ENCODE measurements around the gene GLI2. TPM values are rescaled to one million over a fixed set of nuclear protein-coding genes. Genes with fewer than 3 reads are reported as not detected.

Gene GLI2
- total RNA-seq, 1 donor from 2014 or later, result 42.9 TPM

DNA sequence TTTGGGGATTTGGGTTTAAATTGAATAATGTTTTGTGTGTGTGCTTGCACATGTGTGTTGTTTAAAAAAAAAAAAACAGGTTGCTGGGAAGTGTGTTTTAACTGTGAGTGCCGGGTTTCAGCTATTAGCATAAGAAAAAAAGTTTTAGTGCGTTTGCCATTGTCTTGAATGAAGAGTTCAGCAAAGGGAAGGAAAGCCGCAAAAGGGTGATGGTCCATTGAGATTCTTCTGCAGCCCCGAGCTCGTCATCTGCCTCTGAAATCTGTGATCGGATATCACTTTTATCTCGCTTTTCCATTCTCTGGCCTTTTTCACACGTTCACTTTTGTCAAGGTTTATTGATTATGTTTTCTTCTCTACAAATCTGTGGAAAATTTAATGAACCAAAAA is 4.7 kb downstream of the GLI2 start:
- Histone ChIP-seq H3K4me3 (ENCODE audit: insufficient read depth, low read depth, low read length) (no peak overlapping the region), H4K20me1 (ENCODE audit: insufficient read depth, low read length) (peaks cover 38% of the 10 kb centered on the region), H3K36me3 (ENCODE audit: insufficient read depth, low read length) (no peaks in the 10 kb centered on the region), H3K4me2 (ENCODE audit: low read length) (peak overlapping the region; percentile 91), H3K27me3 (ENCODE audit: insufficient read depth, low read length) (no peaks in the 10 kb centered on the region), H3K9me3 (ENCODE audit: insufficient read depth, low read depth, low read length) (no peaks in the 10 kb centered on the region), H3K79me2 (ENCODE audit: insufficient read depth, low read length) (peaks cover 92% of the 10 kb centered on the region), H3K27ac (ENCODE audit: low read depth, low read length) (peak overlapping the region; percentile 52), H3K4me1 (ENCODE audit: insufficient read depth, low read length) (peaks cover 46% of the 10 kb centered on the region), H2AFZ (ENCODE audit: low read depth, low read length) (no peak overlapping the region), H3K9ac (ENCODE audit: low read length) (peak overlapping the region; percentile 80)
- H3K4me1 Mint-ChIP-seq (ENCODE audit: low read depth, unreplicated experiment), result peaks cover 47% of the 10 kb centered on the region
- H3K27ac Mint-ChIP-seq (ENCODE audit: unreplicated experiment), result peak overlapping the region; percentile 77
- H3K9me3 Mint-ChIP-seq (ENCODE audit: unreplicated experiment), result no peaks in the 10 kb centered on the region
- no peaks in the 10 kb centered on the region for H3K27me3 Mint-ChIP-seq (ENCODE audit: low read depth, unreplicated experiment)
- no peaks in the 10 kb centered on the region for H3K36me3 Mint-ChIP-seq (ENCODE audit: low read depth, unreplicated experiment)
- peak overlapping the region; percentile 92 for H3K4me3 Mint-ChIP-seq (ENCODE audit: unreplicated experiment)
- TF ChIP-seq, protein P1, sequence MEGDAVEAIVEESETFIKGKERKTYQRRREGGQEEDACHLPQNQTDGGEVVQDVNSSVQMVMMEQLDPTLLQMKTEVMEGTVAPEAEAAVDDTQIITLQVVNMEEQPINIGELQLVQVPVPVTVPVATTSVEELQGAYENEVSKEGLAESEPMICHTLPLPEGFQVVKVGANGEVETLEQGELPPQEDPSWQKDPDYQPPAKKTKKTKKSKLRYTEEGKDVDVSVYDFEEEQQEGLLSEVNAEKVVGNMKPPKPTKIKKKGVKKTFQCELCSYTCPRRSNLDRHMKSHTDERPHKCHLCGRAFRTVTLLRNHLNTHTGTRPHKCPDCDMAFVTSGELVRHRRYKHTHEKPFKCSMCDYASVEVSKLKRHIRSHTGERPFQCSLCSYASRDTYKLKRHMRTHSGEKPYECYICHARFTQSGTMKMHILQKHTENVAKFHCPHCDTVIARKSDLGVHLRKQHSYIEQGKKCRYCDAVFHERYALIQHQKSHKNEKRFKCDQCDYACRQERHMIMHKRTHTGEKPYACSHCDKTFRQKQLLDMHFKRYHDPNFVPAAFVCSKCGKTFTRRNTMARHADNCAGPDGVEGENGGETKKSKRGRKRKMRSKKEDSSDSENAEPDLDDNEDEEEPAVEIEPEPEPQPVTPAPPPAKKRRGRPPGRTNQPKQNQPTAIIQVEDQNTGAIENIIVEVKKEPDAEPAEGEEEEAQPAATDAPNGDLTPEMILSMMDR (IDR thresholded peaks at IDR 0.05; ENCODE audit: insufficient read depth, low read depth, low read length), result no peak
- no peak for TF ChIP-seq EZH2 (IDR thresholded peaks at IDR 0.05; ENCODE audit: insufficient read depth, low read length)
- no peak for FAIRE-seq
- DNase-seq (ENCODE audit: low read depth), result no peak

DNA sequence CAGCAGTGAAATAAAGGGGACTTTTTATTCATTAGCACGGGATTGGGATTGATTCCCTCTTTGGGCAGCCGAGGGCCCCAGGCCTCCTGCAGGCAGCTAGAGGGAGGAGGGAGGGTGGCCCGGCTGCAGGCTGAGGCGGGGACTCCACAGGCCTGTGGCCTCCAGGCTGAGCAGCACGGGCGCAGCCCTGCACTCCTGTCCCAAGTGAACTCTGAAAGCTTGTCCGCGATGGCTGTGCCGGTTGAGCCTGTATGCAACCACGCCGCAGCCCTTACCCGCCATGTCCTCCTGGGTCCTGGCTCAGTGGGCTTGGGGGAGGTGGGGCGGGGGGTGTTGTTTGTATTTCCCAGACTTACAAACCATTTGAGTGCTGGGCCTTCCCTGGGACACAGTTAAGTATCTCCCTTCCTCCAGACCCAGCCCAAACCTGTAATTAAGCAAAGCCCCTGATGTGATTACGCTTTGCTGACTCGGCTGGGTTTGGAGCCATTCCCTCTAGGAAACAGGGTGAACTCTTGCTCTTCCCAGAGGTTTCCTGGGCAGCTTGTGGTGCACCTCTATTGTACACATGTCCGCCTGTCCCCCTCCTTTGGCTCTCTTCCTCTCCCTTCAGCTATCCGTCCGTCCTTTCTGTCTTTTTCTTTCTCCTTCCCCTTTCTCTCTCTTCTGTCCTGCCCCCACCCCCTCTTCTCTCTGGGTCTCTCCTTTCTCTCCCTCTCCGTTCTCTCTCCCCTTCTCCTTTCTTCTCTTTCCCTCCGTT is 5.3 kb downstream of the GLI2 start:
- FAIRE-seq (no peak), DNase-seq (ENCODE audit: low read depth) (no peak)
- peak overlapping the region; percentile 38 for H3K4me3 ChIP-seq (ENCODE audit: insufficient read depth, low read depth, low read length)
- Mint-ChIP-seq H3K27ac (ENCODE audit: unreplicated experiment) (peak overlapping the region; percentile 90), H3K27me3 (ENCODE audit: low read depth, unreplicated experiment) (no peaks in the 10 kb centered on the region), H3K4me3 (ENCODE audit: unreplicated experiment) (peak overlapping the region; percentile 92), H3K9me3 (ENCODE audit: unreplicated experiment) (no peaks in the 10 kb centered on the region), H3K4me1 (ENCODE audit: low read depth, unreplicated experiment) (peaks cover 49% of the 10 kb centered on the region), H3K36me3 (ENCODE audit: low read depth, unreplicated experiment) (no peaks in the 10 kb centered on the region)
- H3K9me3 ChIP-seq (ENCODE audit: insufficient read depth, low read depth, low read length), result no peaks in the 10 kb centered on the region
- peaks cover 97% of the 10 kb centered on the region for H3K79me2 ChIP-seq (ENCODE audit: insufficient read depth, low read length)
- TF ChIP-seq, protein P1 (IDR thresholded peaks at IDR 0.05; ENCODE audit: insufficient read depth, low read depth, low read length), result no peak
- no peak for TF ChIP-seq EZH2 (IDR thresholded peaks at IDR 0.05; ENCODE audit: insufficient read depth, low read length)
- H3K27me3 ChIP-seq (ENCODE audit: insufficient read depth, low read length), result no peaks in the 10 kb centered on the region
- H3K27ac ChIP-seq (ENCODE audit: low read depth, low read length), result peak overlapping the region; percentile 52
- peak overlapping the region; percentile 91 for H3K4me2 ChIP-seq (ENCODE audit: low read length)
- peaks cover 46% of the 10 kb centered on the region for H3K4me1 ChIP-seq (ENCODE audit: insufficient read depth, low read length)
- peak overlapping the region; percentile 44 for H2AFZ ChIP-seq (ENCODE audit: low read depth, low read length)
- H3K9ac ChIP-seq (ENCODE audit: low read length), result peak overlapping the region; percentile 80
- H4K20me1 ChIP-seq (ENCODE audit: insufficient read depth, low read length), result peaks cover 44% of the 10 kb centered on the region
- H3K36me3 ChIP-seq (ENCODE audit: insufficient read depth, low read length), result no peaks in the 10 kb centered on the region

All from astrocyte (in vitro differentiated cells and primary cell).